Smooth muscle cell (in vitro differentiated cells): ENCODE data around the gene NKX1-2. TPM values are rescaled to one million over a fixed set of nuclear protein-coding genes. Genes with fewer than 3 reads are reported as not detected.

Experiments used
- DNase-seq: peaks from one replicate; lab custom pipeline; 2025; ENCODE audit not compliant: unreplicated experiment; lab: John Stamatoyannopoulos, UW
- H2AFZ ChIP-seq: fragments of 200-600 bp; sonication (generic); 2 replicates; pipeline ENCODE4 v1.6.0; 2016; ENCODE audit warnings: antibody characterized with exemption, low read depth, mild to moderate bottlenecking
- H3F3A ChIP-seq: fragments of 200-600 bp; sonication (generic); 2 replicates; pipeline ENCODE4 v1.6.0; 2017; ENCODE audit warnings: antibody characterized with exemption, low read depth
- H3K27ac ChIP-seq: fragments of 200-600 bp; sonication (generic); 2 replicates; pipeline ENCODE4 v1.5.1; 2016; ENCODE audit warnings: low read depth, mild to moderate bottlenecking
- H3K27me3 ChIP-seq: fragments of 200-600 bp; sonication (generic); 2 replicates; pipeline ENCODE4 v1.6.1; 2016; ENCODE audit warnings: low read depth, mild to moderate bottlenecking
- H3K36me3 ChIP-seq: fragments of 200-600 bp; sonication (generic); 2 replicates; pipeline ENCODE4 v1.5.1; 2016; ENCODE audit warnings: low read depth
- H3K4me1 ChIP-seq: fragments of 200-600 bp; sonication (generic); 2 replicates; pipeline ENCODE4 v1.5.1; 2016; ENCODE audit warnings: low read depth
- H3K4me2 ChIP-seq: fragments of 200-600 bp; sonication (generic); 2 replicates; pipeline ENCODE4 v1.6.0; 2016; ENCODE audit warnings: mild to moderate bottlenecking
- H3K4me3 ChIP-seq: fragments of 200-600 bp; sonication (generic); 2 replicates; pipeline ENCODE4 v1.5.1; 2016; ENCODE audit warnings: mild to moderate bottlenecking
- H3K79me2 ChIP-seq: fragments of 200-600 bp; sonication (generic); 2 replicates; pipeline ENCODE4 v1.6.0; 2016; ENCODE audit warnings: low read depth, mild to moderate bottlenecking
- H3K9ac ChIP-seq: fragments of 200-600 bp; sonication (generic); 2 replicates; pipeline ENCODE4 v1.6.0; 2016; ENCODE audit warnings: low read depth
- H3K9me3 ChIP-seq: fragments of 200-600 bp; sonication (generic); replicated peaks from 2 replicates; pipeline ENCODE4 v1.5.1; 2016; ENCODE audit warnings: low read depth
- H4K20me1 ChIP-seq: fragments of 200-600 bp; sonication (generic); 2 replicates; pipeline ENCODE4 v1.6.0; 2016; ENCODE audit warnings: low read depth
- CTCF ChIP-seq: fragments of 200-600 bp; sonication (generic); IDR thresholded peaks from 2 replicates; pipeline ENCODE4 v1.5.1; 2017; ENCODE audit warnings: borderline replicate concordance, mild to moderate bottlenecking, antibody characterized with exemption; ENCODE audit not compliant: insufficient read depth, poor library complexity, severe bottlenecking
- WGBS: methylation state at CpG from one replicate; pipeline ENCODE4 v1.1.7; 2016; ENCODE audit warnings: low lambda C conversion rate; 5-methylcytosine and 5-hydroxymethylcytosine counted together
- polyA plus RNA-seq: library from polyadenylated mRNA; unstranded; fragments of >200 nt; fragmentation: Nextera tagmentation; extraction: Ambion mirVana; gene quantifications from 2 replicates; pipeline ENCODE4 v1.2.1, GENCODE V29; 2016
- total RNA-seq: library from RNA; depleted of rRNA; stranded (reverse); fragments of >200 nt; gene quantifications from 2 replicates; pipeline ENCODE4 v1.2.3, GENCODE V29; 2014

The NKX1-2 gene
- total and polyA plus RNA-seq, 2 experiments from 2014 or later, result not detected

GRCh38 chr10:124401633-124402032 lies 48.2 kb downstream of the NKX1-2 start:
- no peak for DNase-seq
- Histone ChIP-seq H3K79me2 (no peaks in the 10 kb centered on the region), H3K4me2 (no peak overlapping the region), H3K4me3 (no peak overlapping the region), H3K36me3 (peaks cover 42% of the 10 kb centered on the region), H2AFZ (no peak overlapping the region), H4K20me1 (peaks cover 45% of the 10 kb centered on the region), H3K4me1 (no peaks in the 10 kb centered on the region), H3K9ac (no peak overlapping the region), H3F3A (peaks cover 10% of the 10 kb centered on the region), H3K9me3 (no peaks in the 10 kb centered on the region), H3K27me3 (no peaks in the 10 kb centered on the region), H3K27ac (no peak overlapping the region)
- 97% methylated on average over 5 of the region's 5 CpGs for WGBS
- no peak for TF ChIP-seq CTCF

Other genes starting within 250 kb of the NKX1-2 start
- 107 and 174 TPM in 2 replicates for gene OAT, start 31.1 kb downstream of the NKX1-2 start, total RNA-seq
- 125 and 160 TPM in 2 replicates for gene OAT, start 31.1 kb downstream of the NKX1-2 start, polyA plus RNA-seq
- gene LHPP, start 11.8 kb upstream of the NKX1-2 start, total RNA-seq, result 7.6 and 9.7 TPM in 2 replicates
- gene LHPP, start 11.8 kb upstream of the NKX1-2 start, polyA plus RNA-seq, result 11.3 and 14.0 TPM in 2 replicates